Measurements from ENCODE around the gene NUDCD2.
"Not testable (repeated sequence)": the region's sequence is repeated elsewhere in the genome, so short reads cannot be mapped to it uniquely, and the experiment has no call there.

The NUDCD2 gene

GRCh38 chr5:163463063-163463435 lies 3.1 kb upstream of the NUDCD2 start:
- no peak for DNase-seq

- peak in 1 of 2 experiments; percentile 75 for DNase-seq
Measured at GRCh38 chr5:163460562-163461171, 765 bp upstream of the NUDCD2 start, which contains the start of gene HMMR. HMMR (plus strand) TSS chr5:163460632; CDS start chr5:163460693, 61 bp downstream.

GRCh38 chr5:163459462-163459818 lies 462 bp downstream of the NUDCD2 start:
- DNase-seq = peak in 1 of 2 experiments; percentile 61

GRCh38 chr5:163458778-163459385 lies 1.0 kb downstream of the NUDCD2 start:
- no peak for DNase-seq

GRCh38 chr5:163456840-163457239 lies 3.1 kb downstream of the NUDCD2 start:
- no peak for DNase-seq

GRCh38 chr5:163456029-163456589 lies 3.8 kb downstream of the NUDCD2 start:
- no peak for DNase-seq

- not testable (repeated sequence) for DNase-seq
Measured at GRCh38 chr5:163455406-163455805, 4.5 kb downstream of the NUDCD2 start.

- DNase-seq = no peak
Measured at GRCh38 chr5:163453705-163454104, 6.2 kb downstream of the NUDCD2 start.

- DNase-seq = no peak
Measured at GRCh38 chr5:163451489-163451888, 8.4 kb downstream of the NUDCD2 start.

GRCh38 chr5:163448491-163448890 lies 11.4 kb downstream of the NUDCD2 start:
- DNase-seq = no peak

GRCh38 chr5:163447875-163448274 lies 12.0 kb downstream of the NUDCD2 start:
- DNase-seq = no peak

GRCh38 chr5:163447191-163447590 lies 12.7 kb downstream of the NUDCD2 start:
- no peak for DNase-seq

- DNase-seq = no peak
Measured at GRCh38 chr5:163445345-163445744, 14.6 kb downstream of the NUDCD2 start.

- DNase-seq = no peak
Measured at GRCh38 chr5:163444526-163444925, 15.4 kb downstream of the NUDCD2 start.

- DNase-seq = no peak
Measured at GRCh38 chr5:163440954-163441353, 18.9 kb downstream of the NUDCD2 start.

GRCh38 chr5:163439092-163439425 lies 20.8 kb downstream of the NUDCD2 start:
- DNase-seq = no peak

GRCh38 chr5:163437309-163438182 lies 22.4 kb downstream of the NUDCD2 start, which contains the start of gene CCNG1:
CCNG1 (plus strand) TSS chr5:163437595; CDS start chr5:163439257, 1,662 bp downstream.
- peak; percentile 96 to 99 for DNase-seq

GRCh38 chr5:163437011-163437308 lies 22.9 kb downstream of the NUDCD2 start:
- DNase-seq = no peak

GRCh38 chr5:163436515-163436914 lies 23.4 kb downstream of the NUDCD2 start:
- DNase-seq = no peak

GRCh38 chr5:163434401-163434866 lies 25.5 kb downstream of the NUDCD2 start:
- no peak for DNase-seq

GRCh38 chr5:163433271-163433670 lies 26.6 kb downstream of the NUDCD2 start:
- DNase-seq = no peak

- DNase-seq = no peak
Measured at GRCh38 chr5:163432544-163432943, 27.4 kb downstream of the NUDCD2 start.

- DNase-seq = not testable (repeated sequence)
Measured at GRCh38 chr5:163426128-163426527, 33.8 kb downstream of the NUDCD2 start.

- no peak for DNase-seq
Measured at GRCh38 chr5:163424836-163425235, 35.1 kb downstream of the NUDCD2 start.

All from SW 1271 (cell line).